Breast epithelium (tissue), 3 donors: ENCODE measurements around the gene C2orf76.

Source experiments
- CTCF ChIP-seq, 3 donors: fragments of 450-650 bp; IDR thresholded peaks; one replicate each; pipeline ENCODE4 v1.5.1; 2016 to 2017; ENCODE audit warnings: antibody characterized with exemption in 3 of 3, mild to moderate bottlenecking in 3 of 3, moderate library complexity in 3 of 3
- POLR2A ChIP-seq: fragments of 450-650 bp; IDR thresholded peaks from one replicate; pipeline ENCODE4 v1.6.1; 2016; ENCODE audit warnings: antibody characterized with exemption, mild to moderate bottlenecking, moderate library complexity

- no peak for TF ChIP-seq CTCF (IDR thresholded peaks at IDR 0.05)
- no peak for TF ChIP-seq POLR2A
Observed at GRCh38 chr2:119389615-119390306, 23.1 kb upstream of the C2orf76 start.
